GM18498 (cell line): ENCODE data around the gene CTNNA2.

Source experiments
- ATAC-seq: cut with Tn5 transposase; IDR thresholded peaks from one replicate; pipeline ENCODE4 v1.9.1; 2021; ENCODE audit warnings: mild to moderate bottlenecking, moderate library complexity; ENCODE audit not compliant: unreplicated experiment

The CTNNA2 gene

DNA sequence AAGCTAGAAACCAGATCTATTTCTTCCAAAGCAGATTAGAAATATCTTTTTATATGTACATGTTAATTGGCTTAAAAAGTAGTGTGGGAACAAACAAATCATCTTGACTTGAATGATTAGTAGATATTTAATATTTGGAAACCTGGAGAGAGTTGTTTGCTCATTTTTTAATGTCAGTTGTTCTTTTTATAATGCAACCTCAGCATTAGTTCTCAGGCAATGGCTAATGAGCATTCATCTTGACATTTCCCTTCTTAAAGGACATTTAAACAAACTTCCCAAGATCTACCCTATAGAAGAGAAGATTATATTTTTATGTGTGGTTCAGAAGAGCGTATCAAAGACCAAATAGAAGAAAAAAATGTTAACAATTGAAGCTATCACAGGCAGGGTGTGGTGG, 334.0 kb downstream of the CTNNA2 start:
- ATAC-seq: no peak

DNA sequence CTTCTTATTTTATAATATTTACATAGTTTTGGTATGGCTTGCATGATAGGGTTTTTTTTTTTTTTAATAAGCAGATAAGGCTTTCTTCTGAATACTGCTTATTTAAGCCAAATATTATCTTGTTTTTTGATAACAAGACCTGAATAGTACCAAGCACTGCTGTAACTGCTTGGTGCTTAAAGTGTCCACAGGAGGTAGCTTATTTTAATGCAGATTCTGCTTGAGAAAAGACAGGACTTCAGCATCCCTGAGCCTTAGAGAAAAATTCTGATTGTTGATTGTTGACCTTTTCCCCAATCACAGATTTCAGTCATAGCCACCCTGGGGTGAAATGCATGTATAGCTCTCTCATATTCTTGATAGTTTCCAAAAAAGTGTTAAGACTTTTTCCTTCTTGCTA, 336.4 kb downstream of the CTNNA2 start:
- ATAC-seq: no peak

DNA sequence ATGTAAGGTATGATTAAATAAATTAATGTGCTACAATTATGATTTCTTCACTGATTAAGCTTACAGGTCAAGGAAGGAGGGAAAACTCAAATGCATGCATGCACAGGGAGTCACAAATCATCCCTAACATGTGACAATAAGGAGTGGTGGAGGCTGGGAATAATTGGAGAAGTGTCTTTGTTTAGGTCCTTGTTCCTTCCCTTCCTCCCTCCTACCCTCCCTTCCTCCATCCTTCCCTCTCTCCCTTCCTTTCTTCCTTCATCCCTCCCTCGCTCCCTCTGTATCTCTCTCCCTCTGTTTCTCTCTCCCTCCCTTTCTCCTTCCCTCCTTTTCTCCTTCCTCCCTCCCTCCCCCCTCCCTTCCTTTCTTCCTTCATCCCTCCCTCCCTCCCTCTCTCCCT, 337.1 kb downstream of the CTNNA2 start:
- no peak for ATAC-seq

DNA sequence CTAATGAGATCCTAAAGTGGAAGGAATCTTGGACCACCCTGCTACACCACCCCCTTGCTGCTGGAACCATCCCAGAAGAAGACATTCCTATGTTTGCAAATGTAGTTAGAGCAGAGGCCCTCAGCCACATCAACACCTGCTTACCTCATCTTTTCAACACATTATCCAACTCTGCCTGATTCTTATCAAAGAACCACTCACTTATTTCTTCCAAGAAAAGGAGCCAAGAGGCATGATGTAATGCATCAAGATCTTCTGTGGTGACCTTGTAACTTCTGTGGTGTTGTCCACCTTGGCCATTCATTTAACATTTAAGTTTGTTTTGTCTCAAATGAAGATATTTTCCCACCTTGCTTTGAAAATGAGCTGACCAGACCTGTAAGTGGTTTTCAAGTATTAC, 338.1 kb downstream of the CTNNA2 start:
- ATAC-seq: no peak

DNA sequence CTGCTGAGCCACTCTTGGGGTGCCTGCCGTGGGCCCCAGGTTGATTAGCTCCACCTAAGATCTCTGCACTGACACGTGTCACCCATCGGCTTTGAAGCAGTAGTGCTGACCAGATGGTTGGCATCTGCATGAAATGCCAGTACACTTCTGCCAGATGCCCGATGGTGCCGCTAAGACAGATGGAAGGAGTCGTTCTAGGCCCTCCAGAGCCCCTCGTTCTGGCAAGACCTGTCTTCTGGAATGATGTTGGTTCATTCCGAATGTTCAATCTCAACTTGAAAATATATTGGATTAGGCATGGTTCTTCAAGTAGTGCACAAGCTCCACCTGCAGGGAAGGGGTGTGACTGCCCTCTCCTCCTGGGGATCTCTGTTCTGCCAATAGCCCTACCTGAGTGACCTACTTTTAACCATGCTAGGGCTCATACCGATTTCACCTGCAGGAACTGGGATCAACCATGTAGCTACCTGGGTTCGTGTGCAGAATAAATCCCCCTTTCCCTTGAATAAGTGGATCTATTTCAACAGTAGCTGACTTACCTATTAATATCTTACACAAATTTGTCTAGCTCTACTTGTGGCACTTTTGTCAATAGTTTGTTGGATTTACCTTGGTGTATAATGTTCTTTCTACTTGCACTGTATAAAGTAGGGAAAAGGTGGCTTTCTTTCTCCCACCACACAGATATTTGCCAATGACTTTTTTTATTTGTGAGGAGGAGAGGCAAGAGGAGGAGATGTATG, 342.6 kb downstream of the CTNNA2 start:
- ATAC-seq: no peak

DNA sequence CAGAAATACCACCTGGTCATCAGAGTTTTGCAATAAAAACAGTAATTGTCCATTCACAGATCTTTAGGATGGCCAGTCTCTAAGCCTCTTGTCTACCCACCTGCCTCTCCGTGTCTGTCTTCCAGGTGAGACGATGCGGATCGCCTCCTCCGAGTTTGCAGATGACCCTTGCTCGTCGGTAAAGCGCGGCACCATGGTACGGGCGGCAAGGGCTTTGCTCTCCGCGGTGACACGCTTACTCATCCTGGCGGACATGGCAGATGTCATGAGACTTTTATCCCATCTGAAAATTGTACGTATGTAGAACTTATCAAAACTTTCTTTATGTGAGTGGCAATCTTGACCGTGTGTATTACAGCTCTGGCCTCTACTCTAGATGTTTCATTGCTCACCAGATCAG, 345.0 kb downstream of the CTNNA2 start:
- ATAC-seq: no peak

DNA sequence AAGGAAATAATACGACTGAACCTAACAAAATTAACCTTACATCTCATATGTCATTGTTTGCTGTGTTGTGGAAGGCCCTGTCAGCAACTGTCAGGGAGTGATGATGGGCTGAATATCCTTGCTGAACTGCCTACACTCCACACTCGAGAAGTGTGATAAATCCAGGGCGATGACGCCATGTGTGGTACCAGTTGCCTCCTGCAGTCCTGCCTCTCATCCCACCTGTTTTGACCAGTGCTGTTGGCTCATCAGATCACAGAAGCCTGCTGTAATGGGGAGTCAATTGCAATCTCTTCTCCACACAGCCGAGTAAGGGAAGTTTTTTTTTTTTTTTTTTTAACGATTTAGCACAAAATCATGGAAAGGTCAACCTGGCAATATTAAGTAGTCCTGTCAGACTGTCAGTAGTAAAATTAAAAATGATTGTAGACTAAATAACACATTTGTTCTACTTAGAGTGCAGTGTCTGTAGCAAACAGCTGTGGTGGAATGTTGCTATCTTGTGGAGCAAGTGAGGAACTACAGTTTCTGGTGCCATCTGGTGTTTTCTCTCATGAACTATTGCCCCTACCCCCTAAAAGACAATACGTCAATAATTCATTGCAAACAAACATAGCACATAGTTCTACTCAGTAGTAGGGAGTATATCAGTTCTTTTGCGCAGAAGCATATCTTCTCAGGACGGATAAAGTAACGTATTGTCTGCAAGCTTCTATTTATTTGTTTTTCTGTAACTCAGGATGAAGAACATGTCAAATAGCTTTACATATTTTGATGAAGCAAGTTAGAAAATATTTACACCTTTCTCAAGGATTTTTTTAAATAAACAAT, 347.6 kb downstream of the CTNNA2 start:
- no peak for ATAC-seq

DNA sequence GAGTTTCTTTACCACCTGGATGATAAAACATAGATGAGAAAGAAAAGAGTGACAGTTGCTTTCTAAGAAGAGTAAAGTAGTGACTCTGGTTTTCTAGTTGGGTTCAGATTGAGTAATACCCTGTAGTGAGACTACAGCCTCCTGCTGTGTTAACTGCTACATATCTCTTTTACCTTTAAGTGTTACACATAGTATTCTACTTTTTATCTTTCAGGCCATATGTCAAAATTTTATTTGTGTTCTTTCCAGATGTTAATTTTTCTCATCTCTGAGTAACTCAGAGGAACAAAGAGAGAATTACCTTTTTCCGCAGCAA, 348.2 kb downstream of the CTNNA2 start:
- no peak for ATAC-seq

DNA sequence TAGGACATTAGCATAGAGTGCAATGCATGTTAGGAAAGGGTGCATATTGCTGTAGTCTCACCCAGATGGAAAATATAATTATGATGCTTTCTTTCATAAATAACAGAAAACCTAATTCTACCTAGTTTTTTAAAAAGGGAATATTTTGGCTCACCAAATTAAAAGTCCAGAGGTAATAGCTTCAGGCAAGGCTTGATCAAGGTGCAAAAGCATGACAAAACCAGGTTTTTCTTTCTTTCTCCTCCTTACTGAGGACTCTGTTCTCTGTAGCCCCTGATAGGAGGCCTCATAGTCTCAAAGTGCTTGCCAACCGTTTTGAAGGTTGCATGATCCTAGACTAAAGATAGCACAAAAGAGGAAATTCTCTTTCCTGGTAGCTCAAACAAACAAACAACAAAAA, 349.9 kb downstream of the CTNNA2 start:
- no peak for ATAC-seq

DNA sequence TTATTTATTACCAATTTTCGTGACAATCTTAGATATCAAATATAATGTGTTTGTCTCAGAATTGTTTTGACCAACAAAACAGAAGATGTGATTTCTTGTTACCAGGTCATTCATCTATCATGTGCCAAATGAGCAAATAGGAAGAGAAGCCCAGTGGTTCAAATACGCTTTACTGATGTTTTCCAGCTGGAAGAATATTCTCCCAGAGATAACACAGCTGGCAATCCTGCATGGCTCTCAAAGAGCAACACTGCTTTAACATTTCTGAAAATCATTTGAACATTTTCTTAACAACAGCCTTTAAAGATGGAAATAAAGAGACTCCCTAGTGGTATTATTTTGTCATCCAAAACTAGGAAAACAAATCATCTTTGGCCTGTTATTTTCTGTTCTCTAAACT, 359.8 kb downstream of the CTNNA2 start:
- ATAC-seq: no peak

DNA sequence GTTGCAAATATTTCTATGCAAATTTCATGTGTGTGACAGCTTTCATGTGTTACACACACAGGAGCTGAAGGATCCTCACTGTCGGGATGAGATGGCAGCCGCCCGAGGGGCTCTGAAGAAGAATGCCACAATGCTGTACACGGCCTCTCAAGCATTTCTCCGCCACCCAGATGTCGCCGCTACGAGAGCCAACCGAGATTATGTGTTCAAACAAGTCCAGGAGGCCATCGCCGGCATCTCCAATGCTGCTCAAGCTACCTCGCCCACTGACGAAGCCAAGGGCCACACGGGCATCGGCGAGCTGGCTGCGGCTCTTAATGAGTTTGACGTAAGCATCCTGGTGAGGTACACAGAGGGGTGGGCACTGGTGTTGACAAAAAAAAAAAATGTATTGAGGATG, 361.2 kb downstream of the CTNNA2 start:
- ATAC-seq: no peak

DNA sequence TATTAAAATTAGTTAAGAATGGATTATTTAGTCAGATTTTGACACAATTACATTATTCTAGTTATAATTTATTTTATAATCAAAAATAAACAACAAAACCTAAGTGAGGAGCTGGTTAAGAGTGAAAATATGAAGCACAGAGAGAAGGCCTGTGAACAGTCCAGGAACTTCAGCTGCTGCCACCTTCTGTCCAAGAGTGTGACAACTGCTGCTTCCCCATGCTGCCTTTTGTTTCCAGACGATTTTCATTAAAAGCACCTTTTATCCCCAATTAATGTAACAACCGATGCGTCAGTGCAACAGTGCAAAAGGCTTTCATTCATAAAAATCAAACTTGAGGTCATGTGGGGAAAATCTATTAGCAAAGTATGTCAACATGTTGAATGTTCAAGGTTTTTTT, 363.6 kb downstream of the CTNNA2 start:
- no peak for ATAC-seq

DNA sequence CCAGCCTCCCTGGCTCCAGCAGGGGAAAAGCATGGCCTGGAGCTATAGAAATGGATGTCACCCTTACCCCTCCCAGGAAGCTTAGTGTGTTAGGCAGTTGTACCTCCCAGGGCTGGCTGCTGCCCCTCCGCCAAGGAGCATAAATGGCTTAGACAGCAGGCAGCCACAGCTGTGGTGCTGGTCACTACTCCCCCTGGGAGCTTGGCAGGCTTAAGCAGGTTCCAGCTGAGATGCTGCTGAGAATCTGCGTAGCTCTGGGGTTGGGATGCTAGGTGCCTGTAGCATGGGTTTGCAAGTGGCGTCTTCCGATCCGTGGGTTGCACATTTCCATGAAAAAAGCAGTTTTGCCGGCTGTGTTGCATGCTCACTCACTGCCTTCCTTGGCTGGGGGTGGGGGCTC, 369.7 kb downstream of the CTNNA2 start:
- ATAC-seq: no peak

DNA sequence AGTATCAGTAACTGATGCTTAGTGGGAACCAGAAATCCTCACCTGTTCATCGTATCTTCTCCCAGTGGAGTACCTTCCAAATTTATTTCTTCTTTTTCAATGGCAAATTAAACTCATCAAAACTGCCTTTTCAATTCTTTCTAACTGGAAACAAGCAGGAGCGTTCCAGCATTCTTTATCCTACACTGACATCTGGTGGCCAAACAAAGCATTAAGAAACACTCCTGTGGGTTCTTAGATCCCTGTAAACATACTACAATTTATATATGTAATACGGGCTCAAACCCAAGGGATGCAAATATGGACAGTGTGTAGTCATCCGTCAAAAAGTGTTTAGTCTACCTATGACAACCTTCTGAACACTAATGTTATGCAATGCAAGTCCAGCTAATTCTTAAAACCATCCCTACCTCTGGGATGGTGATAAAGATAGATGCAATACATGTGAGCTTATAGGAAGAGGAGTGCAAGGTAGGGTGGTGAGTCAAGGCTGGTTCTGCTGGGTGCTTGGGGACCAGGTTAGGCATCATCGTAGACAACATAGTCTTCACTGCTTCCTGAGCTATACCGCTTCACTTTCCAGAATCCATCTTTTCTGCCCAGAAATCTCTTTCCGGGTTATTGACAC, 375.0 kb downstream of the CTNNA2 start:
- ATAC-seq: peak; percentile 73

DNA sequence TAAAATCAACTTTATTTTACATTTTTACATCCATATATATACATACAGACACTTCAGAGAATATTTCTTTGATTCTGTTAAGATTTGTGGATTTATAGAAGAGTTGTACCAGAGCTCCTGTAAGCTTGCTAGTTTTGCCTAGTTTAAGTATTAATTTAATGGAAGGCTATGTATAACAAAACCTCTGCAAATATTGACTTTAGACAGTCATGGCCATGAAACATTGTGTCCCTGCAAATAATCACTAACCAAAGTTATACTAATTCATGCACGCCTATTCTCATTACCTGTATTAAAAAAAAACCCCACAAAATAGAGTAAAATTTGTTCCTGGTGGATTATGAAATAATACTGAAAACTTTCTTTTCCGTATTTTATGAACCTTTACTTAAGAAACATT, 379.3 kb downstream of the CTNNA2 start:
- no peak for ATAC-seq

DNA sequence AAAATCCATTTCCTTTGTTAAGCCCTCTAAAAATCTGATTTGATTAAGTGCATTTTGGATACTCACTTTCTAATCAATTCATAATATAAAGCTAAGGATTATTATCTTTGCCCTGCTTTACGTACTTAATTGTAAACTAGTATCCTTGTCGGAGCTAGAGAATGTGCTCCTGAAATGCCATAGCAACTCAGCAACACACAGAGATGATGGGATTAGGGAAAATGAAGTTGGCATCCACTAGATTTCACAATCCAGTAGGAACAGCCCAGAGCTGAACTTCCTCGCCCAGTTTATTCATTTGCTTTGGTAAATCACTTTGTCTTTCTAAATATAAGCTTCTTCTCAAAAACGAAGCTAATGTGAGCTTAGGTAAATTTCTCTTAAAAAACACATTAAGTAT, 386.3 kb downstream of the CTNNA2 start:
- ATAC-seq: no peak

DNA sequence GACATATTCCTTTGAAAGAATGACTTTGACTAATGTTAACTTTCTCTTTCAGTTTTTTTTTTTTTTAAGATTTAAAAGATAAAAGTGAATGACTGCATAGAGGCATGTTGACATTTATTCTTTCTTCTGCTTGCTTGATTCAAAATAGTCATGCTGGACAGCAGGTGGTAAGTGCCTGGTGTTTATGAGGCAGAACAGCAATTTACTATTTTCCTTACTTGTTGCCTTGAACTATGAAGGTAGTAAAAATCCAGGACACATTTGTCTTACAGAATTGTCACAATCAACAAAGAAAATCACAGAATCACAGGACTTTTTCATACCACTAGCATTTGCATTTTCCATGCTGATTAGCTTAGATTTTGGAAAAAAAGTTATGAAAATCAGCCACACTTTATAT, 388.3 kb downstream of the CTNNA2 start:
- no peak for ATAC-seq

DNA sequence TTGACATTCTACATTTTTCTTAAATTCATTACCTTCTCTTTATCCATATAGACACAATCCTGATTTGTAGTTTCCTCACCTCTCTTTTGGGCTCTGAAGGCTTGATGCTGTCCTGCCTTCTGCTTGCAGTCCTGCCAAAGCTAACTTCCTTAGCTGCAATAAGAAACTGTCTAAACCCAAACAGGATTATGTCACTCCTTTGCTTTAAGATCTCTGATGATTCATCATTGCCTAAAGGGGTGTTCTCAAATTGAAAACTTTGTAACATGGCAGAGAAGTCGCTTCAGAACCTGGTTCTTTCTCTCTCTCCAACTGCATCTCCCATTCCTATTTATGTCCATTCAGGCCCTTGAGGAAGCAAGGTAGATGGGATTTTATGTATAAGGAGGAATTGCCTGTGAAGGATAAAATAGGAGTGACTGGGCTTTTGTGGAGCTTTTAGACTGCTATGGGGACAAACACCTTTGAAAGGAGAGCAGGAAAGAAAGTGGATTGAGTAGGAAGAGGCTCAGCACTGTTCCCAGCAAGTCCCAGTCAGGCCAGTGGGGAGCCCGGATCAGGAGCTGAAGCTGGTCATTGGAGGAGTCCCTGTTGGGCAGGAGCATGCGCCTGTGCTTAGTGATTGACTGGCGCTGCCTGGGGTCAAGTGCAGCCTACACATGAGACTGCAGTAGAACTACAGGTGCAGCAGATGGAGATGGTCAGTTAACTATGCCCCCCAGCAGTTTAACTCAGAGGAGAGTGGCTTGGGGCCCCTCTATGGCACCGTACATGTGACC, 390.6 kb downstream of the CTNNA2 start:
- no peak for ATAC-seq

DNA sequence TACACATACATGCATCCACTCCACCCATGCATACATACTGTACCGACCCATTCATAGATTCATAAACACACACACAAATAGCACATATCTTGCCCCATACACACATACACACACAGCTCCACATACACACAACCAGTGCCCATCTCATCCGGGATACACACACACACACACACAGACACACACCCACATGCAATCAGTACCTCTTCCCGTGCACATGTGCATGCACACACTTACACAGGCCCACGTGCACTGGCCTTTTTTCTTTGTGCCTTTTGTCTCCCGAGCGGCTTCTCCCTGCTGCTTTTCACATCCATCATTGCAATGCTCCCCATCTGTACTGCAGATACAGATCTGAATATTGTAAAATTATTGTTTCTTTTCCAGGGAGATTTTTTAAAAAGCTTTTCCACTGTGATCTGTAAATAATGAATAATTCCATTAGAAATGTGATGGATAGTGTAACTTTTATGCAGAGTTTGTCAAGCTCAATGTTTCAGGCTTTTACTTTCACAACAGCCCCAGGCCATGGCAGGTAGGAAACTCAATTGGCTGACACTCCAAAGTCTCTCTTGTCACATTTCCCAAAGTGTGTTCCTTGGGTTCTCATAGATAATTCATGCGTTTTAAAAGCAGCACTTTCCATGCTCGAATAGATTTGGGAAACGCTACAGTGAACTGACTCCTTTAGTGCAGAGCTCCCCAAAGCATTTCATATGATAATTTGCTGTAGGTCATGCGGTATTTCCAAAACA, 393.5 kb downstream of the CTNNA2 start:
- no peak for ATAC-seq

DNA sequence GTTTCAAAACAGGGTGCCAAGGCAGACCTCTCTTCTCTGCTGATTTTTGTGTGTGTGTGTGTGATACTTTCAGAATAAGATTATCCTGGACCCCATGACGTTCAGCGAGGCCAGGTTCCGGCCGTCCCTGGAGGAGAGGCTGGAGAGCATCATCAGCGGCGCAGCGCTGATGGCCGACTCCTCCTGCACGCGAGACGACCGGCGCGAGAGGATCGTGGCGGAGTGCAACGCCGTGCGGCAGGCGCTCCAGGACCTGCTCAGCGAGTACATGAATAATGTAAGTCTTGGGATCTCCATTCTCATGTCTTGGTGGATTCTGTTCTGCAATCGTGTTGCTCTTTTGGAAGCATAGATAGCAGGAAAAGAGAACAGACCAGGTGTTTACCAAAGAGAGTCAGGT, 396.7 kb downstream of the CTNNA2 start:
- no peak for ATAC-seq

DNA sequence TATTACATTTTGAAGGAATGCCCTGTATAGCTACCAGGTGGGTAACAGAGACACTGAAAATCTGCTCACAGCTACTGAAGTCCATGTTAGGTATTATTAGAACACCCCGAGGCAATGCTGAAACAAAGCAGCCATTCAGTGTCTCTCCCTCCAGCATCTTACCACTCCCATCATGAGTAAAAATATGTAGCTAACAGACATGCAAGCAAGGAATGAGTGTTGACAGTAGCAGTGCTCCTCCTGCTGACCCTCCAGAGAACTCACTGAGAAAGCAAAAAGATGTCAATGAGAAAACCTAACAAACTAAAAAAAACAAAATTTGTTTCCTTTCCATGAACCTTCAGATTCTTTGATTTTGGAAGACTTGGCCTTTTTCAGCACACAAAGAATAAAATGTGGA, 397.8 kb downstream of the CTNNA2 start:
- ATAC-seq: no peak
